H9 (cell line): Measurements from ENCODE around the gene ERI3. TPM values are rescaled to one million over a fixed set of nuclear protein-coding genes. Genes with fewer than 3 reads are reported as not detected.

Source experiments
- DNase-seq: peaks from one replicate; pipeline ENCODE4 v3.0.0-alpha.2; 2017
- H2AFZ ChIP-seq: one replicate; pipeline ENCODE4 v1.6.1; 2013; ENCODE audit warnings: mild to moderate bottlenecking, low read length, control low read depth, moderate library complexity
- H2AK5ac ChIP-seq: 2 replicates; pipeline ENCODE4 v1.6.1; 2013; ENCODE audit warnings: low read length, control low read depth, mixed read lengths; ENCODE audit not compliant: insufficient read length
- H2BK120ac ChIP-seq: one replicate; pipeline ENCODE4 v1.6.1; 2013; ENCODE audit warnings: low read depth, mild to moderate bottlenecking, low read length, control low read depth, inconsistent platforms; ENCODE audit not compliant: poor library complexity, severe bottlenecking
- H2BK12ac ChIP-seq: 2 replicates; pipeline ENCODE4 v1.6.1; 2013; ENCODE audit warnings: low read length, control low read depth, mixed read lengths, low read depth; ENCODE audit not compliant: insufficient read length
- H2BK15ac ChIP-seq: 2 replicates; pipeline ENCODE4 v1.6.1; 2013; ENCODE audit warnings: low read depth, low read length, control low read depth
- H2BK20ac ChIP-seq: one replicate; pipeline ENCODE4 v1.6.1; 2013; ENCODE audit warnings: low read depth, mild to moderate bottlenecking, low read length, control low read depth, inconsistent platforms; ENCODE audit not compliant: poor library complexity, severe bottlenecking
- H2BK5ac ChIP-seq: 2 replicates; pipeline ENCODE4 v1.6.1; 2013; ENCODE audit warnings: low read length, control low read depth, mixed read lengths; ENCODE audit not compliant: insufficient read length
- H3K14ac ChIP-seq: 2 replicates; pipeline ENCODE4 v1.6.1; 2013; ENCODE audit warnings: low read length, control low read depth; ENCODE audit not compliant: insufficient read depth
- H3K18ac ChIP-seq: 2 replicates; pipeline ENCODE4 v1.6.1; 2013; ENCODE audit warnings: low read depth, mild to moderate bottlenecking, mixed read lengths, low read length, control low read depth; ENCODE audit not compliant: insufficient read length
- H3K23ac ChIP-seq: 2 replicates; pipeline ENCODE4 v1.6.1; 2013; ENCODE audit warnings: low read length, control low read depth, mixed read lengths, low read depth; ENCODE audit not compliant: insufficient read length
- H3K23me2 ChIP-seq: 2 replicates; pipeline ENCODE4 v1.6.1; 2013; ENCODE audit warnings: low read depth, mild to moderate bottlenecking, mixed read lengths, low read length, control low read depth; ENCODE audit not compliant: insufficient read length, poor library complexity, severe bottlenecking
- H3K27ac ChIP-seq: 2 replicates; pipeline ENCODE4 v1.5.1; 2013; ENCODE audit warnings: low read length, control low read depth, mixed read lengths, low read depth; ENCODE audit not compliant: insufficient read length
- H3K27me3 ChIP-seq: 2 replicates; pipeline ENCODE4 v1.6.1; 2013; ENCODE audit warnings: low read length, control low read depth, inconsistent platforms; ENCODE audit not compliant: insufficient read depth
- H3K4ac ChIP-seq: 2 replicates; pipeline ENCODE4 v1.6.1; 2013; ENCODE audit warnings: low read depth, mild to moderate bottlenecking, control low read depth, inconsistent platforms, low read length, moderate library complexity
- H3K4me1 ChIP-seq: 2 replicates; pipeline ENCODE4 v1.6.1; 2013; ENCODE audit warnings: low read length, control low read depth, inconsistent platforms; ENCODE audit not compliant: insufficient read depth
- H3K4me2 ChIP-seq: 2 replicates; pipeline ENCODE4 v1.6.1; 2013; ENCODE audit warnings: low read length, control low read depth, mixed read lengths; ENCODE audit not compliant: insufficient read length, insufficient read depth
- H3K56ac ChIP-seq: 2 replicates; pipeline ENCODE4 v1.6.1; 2013; ENCODE audit warnings: low read depth, mild to moderate bottlenecking, mixed read lengths, low read length, control low read depth; ENCODE audit not compliant: insufficient read length
- H3K79me1 ChIP-seq: 2 replicates; pipeline ENCODE4 v1.6.1; 2013; ENCODE audit warnings: low read depth, mild to moderate bottlenecking, moderate library complexity, low read length, control low read depth, inconsistent platforms; ENCODE audit not compliant: insufficient read depth, poor library complexity, severe bottlenecking
- H3K79me2 ChIP-seq: 2 replicates; pipeline ENCODE4 v1.6.1; 2013; ENCODE audit warnings: low read length, control low read depth, inconsistent platforms; ENCODE audit not compliant: insufficient read depth
- H3K9ac ChIP-seq: 2 replicates; pipeline ENCODE4 v1.6.1; 2013; ENCODE audit warnings: low read length, control low read depth, mixed read lengths; ENCODE audit not compliant: insufficient read length; ENCODE audit errors: extremely low read depth
- H3K9me3 ChIP-seq: one replicate; pipeline ENCODE4 v1.6.1; 2013; ENCODE audit warnings: low read depth, low read length, inconsistent platforms; ENCODE audit not compliant: control insufficient read depth
- H3T11ph ChIP-seq: one replicate; pipeline ENCODE4 v1.6.1; 2013; ENCODE audit warnings: mild to moderate bottlenecking, low read length, control low read depth, inconsistent platforms
- H4K20me1 ChIP-seq: one replicate; pipeline ENCODE4 v1.6.1; 2013; ENCODE audit not compliant: control insufficient read depth, insufficient read length, insufficient read depth
- H4K5ac ChIP-seq: 2 replicates; pipeline ENCODE4 v1.6.1; 2013; ENCODE audit warnings: low read depth, mild to moderate bottlenecking, mixed read lengths, low read length, control low read depth; ENCODE audit not compliant: insufficient read length
- H4K8ac ChIP-seq: replicated peaks from 2 replicates; pipeline ENCODE4 v1.6.1; 2013; ENCODE audit warnings: low read length, control low read depth, mixed read lengths, low read depth; ENCODE audit not compliant: insufficient read length
- H4K91ac ChIP-seq: 2 replicates; pipeline ENCODE4 v1.6.1; 2013; ENCODE audit warnings: low read depth, mild to moderate bottlenecking, moderate library complexity, mixed read lengths, low read length, control low read depth; ENCODE audit not compliant: insufficient read length
- H3K27ac Mint-ChIP-seq, 3 experiments: 2 replicates in 2 of 3; 3 replicates in 1 of 3; pipeline ENCODE4 v1.8.0; 2020 to 2021; ENCODE audit warnings: mixed read lengths in 3 of 3, mild to moderate bottlenecking in 1 of 3, moderate library complexity in 1 of 3
- H3K27me3 Mint-ChIP-seq: 2 replicates; pipeline ENCODE4 v1.8.0; 2021; ENCODE audit warnings: low read depth, mild to moderate bottlenecking, moderate library complexity, mixed read lengths
- H3K36me3 Mint-ChIP-seq, 3 experiments: 2 replicates in 2 of 3; 3 replicates in 1 of 3; pipeline ENCODE4 v1.8.0; 2020 to 2021; ENCODE audit warnings: low read depth in 3 of 3, mixed read lengths in 3 of 3; ENCODE audit not compliant: insufficient read depth in 1 of 3
- H3K4me1 Mint-ChIP-seq, 2 experiments: 2 replicates each; pipeline ENCODE4 v1.8.0; 2020; ENCODE audit warnings: mixed read lengths in 2 of 2
- H3K4me3 Mint-ChIP-seq, 2 experiments: 2 replicates in 1 of 2; 3 replicates in 1 of 2; pipeline ENCODE4 v1.8.0; 2020 to 2021; ENCODE audit warnings: mild to moderate bottlenecking in 2 of 2, mixed read lengths in 2 of 2, moderate library complexity in 1 of 2
- H3K9me3 Mint-ChIP-seq, 2 experiments: 2 replicates in 1 of 2; 3 replicates in 1 of 2; pipeline ENCODE4 v1.8.0; 2020; ENCODE audit warnings: mild to moderate bottlenecking in 2 of 2, mixed read lengths in 2 of 2, moderate library complexity in 1 of 2
- CTCF ChIP-seq: fragments of 200-600 bp; sonication (generic); conservative IDR thresholded peaks from 3 replicates; pipeline ENCODE4 v1.8.0; 2021; ENCODE audit warnings: antibody characterized with exemption, mild to moderate bottlenecking
- WGBS: extraction: QIAGEN DNeasy Blood & Tissue Kit; methylation state at CpG from one replicate; pipeline ENCODE4 v1.1.7; 2013; ENCODE audit warnings: missing lambda C conversion rate, low lambda C conversion rate, mixed read lengths; ENCODE audit not compliant: insufficient read length; ENCODE audit errors: extremely low coverage; 5-methylcytosine and 5-hydroxymethylcytosine counted together
- total RNA-seq: library from RNA; stranded (reverse); gene quantifications from 2 replicates; pipeline ENCODE4 v1.2.1, GENCODE V29; 2021

Gene ERI3
- total RNA-seq, 1 experiment from 2014 or later, result 61.6 TPM

DNA sequence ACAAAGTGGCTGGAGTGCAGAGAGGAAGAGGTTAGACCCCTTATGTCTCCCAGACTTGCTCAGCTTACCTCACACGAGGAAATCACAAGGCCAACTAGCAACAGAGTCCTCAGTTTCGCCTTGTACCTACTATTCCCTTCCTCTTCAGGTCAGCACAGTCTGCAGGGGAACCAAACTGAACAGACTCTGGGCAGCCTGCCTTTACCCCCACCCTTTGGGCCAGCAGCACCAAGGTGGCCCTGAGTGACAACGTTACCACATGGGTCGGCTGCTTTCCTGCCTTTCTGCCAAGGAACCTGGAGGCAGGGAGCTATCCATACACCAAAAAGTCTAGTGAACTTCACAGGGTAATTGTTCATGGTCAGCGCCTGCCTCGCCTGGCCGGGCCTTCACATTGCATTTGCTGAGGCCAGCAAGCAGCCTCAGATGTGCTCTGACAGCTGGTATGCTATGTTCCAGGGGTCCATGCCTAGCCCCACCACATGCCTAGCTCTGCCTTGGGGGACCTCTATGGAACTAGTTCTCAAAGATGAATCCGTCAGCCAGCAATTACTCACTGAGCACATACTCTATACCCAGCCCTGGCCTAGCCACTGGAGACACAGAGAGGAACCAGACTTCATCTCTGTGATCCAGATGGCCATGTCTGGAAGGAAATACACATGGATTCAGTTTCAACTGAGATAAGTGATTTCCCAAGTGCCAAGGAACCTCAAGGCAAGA lies 72.2 kb downstream of the ERI3 start:
- Histone ChIP-seq H3K14ac (no peak overlapping the region), H3K27me3 (no peaks in the 10 kb centered on the region), H2BK20ac (no peak overlapping the region), H2BK15ac (peak overlapping the region; percentile 20; the same call in 1 of the 2 replicates), H3K4me2 (no peak overlapping the region), H3K23ac (no peak overlapping the region), H3K18ac (no peak overlapping the region), H2BK12ac (no peak overlapping the region), H2BK120ac (no peak overlapping the region), H3K9ac (no peak overlapping the region), H2BK5ac (no peak overlapping the region), H3K4me1 (no peaks in the 10 kb centered on the region; the same call in 1 of the 2 replicates), H3K4ac (no peak overlapping the region), H3K79me1 (no peaks in the 10 kb centered on the region), H4K5ac (no peak overlapping the region), H4K91ac (no peak overlapping the region), H3K56ac (no peak overlapping the region), H3K23me2 (no peaks in the 10 kb centered on the region), H3K27ac (no peak overlapping the region), H2AK5ac (no peak overlapping the region), H4K8ac (no peak overlapping the region), H2AFZ (no peak overlapping the region), H3T11ph (no peak overlapping the region), H4K20me1 (no peaks in the 10 kb centered on the region), H3K9me3 (no peaks in the 10 kb centered on the region), H3K79me2 (no peaks in the 10 kb centered on the region)
- no peak for DNase-seq
- Mint-ChIP-seq H3K4me3 (no peak overlapping the region), H3K4me1 (peaks cover 0 to 3% of the 10 kb centered on the region in 2 experiments; a peak in 1 of 4 replicates), H3K36me3 (peaks cover 6 to 19% (median 6%) of the 10 kb centered on the region in 3 experiments; a peak in 6 of 7 replicates), H3K27me3 (no peaks in the 10 kb centered on the region), H3K9me3 (no peaks in the 10 kb centered on the region), H3K27ac (no peak overlapping the region)
- WGBS, result no CpG with 5 or more reads among the region's 8 CpGs
- TF ChIP-seq CTCF, result no peak
